Stimulated activated CD4-positive, alpha-beta T cell treated with anti-CD3 and anti-CD28 coated beads, Interleukin-12 subunit alpha, Interleukin-12 subunit beta, amount 100 ng/mL, for 48 hours (primary cell): ENCODE results near the gene SV2A.
"Not testable (repeated sequence)": the region's sequence is repeated elsewhere in the genome, so short reads cannot be mapped to it uniquely, and the experiment has no call there.

Experiments used
- DNase-seq, 3 donors: peaks; one replicate each; pipeline ENCODE4 v3.0.0-alpha.2; 2020; ENCODE audit warnings: low read depth in 2 of 3, low spot score in 1 of 3

The SV2A gene

GRCh38 chr1:149917571-149918144, at the start of gene SV2A:
TSS of gene SV2A (minus strand) at chr1:149917844. CDS start at chr1:149913840, 4,004 bp downstream.
- peak in 1 of 3 donors; percentile 43 for DNase-seq

- DNase-seq: no peak
These were observed 49.4 kb upstream of the SV2A start for GRCh38 chr1:149967041-149967440.

GRCh38 chr1:149966405-149966804, 48.8 kb upstream of the SV2A start:
- no peak for DNase-seq

- DNase-seq: no peak
These were observed 47.8 kb upstream of the SV2A start for GRCh38 chr1:149965440-149965839.

DNA sequence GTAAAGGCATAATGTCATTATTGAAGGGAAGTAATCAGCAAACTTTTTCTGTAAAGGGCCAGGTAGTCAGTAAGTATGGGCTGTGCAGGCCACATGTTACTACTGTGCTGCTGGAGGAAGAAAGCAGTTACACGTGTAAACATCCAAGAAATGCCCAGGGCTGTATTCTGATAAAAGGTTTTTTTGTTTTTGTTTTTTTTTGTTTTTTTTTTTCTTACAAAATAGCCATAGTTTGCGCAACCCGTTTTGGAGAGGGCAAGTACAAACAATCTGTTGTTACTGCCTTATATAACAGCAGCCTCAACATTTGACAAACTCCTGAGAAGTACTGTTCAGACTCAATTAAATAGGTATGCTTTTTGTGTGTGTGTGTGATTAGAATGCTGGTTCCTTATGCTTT, 45.7 kb upstream of the SV2A start:
- no peak for DNase-seq

DNA sequence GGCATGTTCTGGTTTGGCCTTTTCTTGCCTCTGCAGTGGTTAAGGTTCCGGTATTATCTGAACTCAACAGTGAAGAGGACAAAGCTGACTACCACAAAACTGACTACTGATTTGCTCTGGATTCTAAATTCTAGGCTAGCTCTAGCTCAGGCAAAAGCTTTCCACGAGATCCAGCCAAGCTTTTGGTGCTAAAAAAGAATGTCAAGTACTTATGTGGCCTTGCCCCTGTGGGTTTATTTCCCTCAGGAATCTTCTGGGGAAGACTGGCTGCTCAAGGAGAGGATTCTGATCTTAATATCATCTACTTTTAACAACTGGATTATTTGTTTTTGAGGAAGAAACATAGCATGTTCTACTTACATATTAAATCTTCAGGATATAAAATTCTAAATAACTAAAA, 45.1 kb upstream of the SV2A start:
- no peak for DNase-seq

GRCh38 chr1:149962039-149962647, 44.5 kb upstream of the SV2A start:
- peak in 1 of 3 donors; percentile 44 for DNase-seq

DNA sequence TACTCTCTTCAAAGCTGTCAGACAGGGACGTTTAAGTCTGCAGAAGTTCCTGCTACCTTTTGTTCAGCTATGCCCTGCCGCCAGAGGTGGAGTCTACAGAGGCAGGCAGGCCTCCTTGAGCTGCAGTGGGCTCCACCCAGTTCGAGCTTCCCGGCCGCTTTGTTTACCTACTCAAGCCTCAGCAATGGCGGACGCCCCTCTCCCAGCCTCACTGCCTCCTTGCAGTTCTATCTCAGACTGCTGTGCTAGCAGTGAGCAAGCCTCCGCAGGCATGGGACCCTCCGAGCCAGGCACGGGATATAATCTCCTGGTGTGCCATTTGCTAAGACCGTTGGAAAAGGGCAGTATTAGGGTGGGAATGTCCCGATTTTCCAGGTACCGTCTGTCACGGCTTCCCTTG, 39.9 kb upstream of the SV2A start:
- DNase-seq: not testable (repeated sequence)

- DNase-seq: no peak
These were observed 32.3 kb upstream of the SV2A start for GRCh38 chr1:149949911-149950310.

DNA sequence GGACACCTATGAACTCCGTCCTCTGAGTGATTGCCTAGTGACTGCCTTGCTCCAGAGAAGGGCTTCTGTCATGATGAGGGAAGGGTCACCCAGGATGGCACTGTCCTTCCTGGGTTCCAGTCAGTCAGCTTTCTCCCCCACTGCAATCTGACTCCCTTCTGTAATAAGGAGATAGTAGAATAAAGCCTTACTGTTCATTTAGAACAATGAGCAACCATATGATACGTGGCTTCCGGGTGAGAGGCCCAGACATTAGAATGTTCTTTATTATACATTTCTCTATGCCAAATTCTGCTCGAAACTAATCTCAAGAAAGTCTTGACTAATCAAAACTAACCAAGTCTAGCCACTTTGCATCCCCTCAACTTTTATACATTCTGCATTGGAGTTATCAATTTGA, 27.6 kb upstream of the SV2A start:
- no peak for DNase-seq

DNA sequence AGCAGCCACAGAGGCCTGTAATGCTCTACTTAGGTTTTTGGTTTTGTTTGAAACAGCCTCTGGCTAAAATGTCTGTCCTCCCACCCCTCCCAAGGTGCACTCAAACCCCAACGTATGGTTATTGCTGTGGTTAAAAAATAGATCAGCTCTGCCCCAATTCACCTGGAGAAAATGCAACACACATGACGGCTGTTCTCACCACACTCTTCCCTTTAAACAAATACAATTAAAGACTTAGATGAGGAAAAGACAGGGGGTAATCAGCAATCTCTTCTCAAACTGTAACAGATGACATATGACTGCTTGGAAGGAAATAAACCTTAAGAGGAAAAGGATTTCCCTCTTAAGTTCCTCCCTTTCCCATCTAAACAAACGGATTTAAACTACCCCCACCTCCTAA, 25.2 kb upstream of the SV2A start:
- no peak for DNase-seq

DNA sequence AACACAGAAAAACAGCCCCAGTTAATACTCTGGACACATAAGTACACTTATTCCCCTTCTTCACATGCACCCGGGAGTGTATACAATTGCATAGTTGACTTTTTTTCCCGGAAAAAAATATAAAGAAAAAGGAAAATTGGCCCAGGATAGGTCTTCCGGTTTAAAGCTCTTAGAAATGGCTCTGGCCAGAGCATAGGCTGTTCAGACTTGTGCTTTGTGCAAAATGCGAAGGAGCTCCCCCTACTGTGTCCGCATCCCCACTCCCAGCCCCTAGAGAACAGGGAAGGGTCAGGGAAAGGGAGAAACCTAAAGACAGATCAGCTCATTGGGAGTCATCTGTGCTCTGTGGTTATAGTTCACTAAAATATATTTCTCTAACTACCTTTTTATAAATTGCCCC, 24.6 kb upstream of the SV2A start:
- DNase-seq: no peak

GRCh38 chr1:149940427-149940826, 22.8 kb upstream of the SV2A start:
- DNase-seq: no peak

GRCh38 chr1:149938668-149939003, 21.0 kb upstream of the SV2A start:
- DNase-seq: not testable (repeated sequence)

- DNase-seq: peak in 1 of 3 donors; percentile 27
These were observed 20.1 kb upstream of the SV2A start for GRCh38 chr1:149937759-149938158.

- no peak for DNase-seq
These were observed 19.5 kb upstream of the SV2A start for GRCh38 chr1:149936992-149937705.

GRCh38 chr1:149936170-149936991, 18.7 kb upstream of the SV2A start, which contains the start of gene MTMR11:
TSS of gene MTMR11 (minus strand) at chr1:149936879. CDS start at chr1:149936647, 232 bp downstream.
- DNase-seq: no peak

GRCh38 chr1:149934356-149934755, 16.7 kb upstream of the SV2A start:
- no peak for DNase-seq

GRCh38 chr1:149933208-149933607, 15.6 kb upstream of the SV2A start:
- no peak for DNase-seq

DNA sequence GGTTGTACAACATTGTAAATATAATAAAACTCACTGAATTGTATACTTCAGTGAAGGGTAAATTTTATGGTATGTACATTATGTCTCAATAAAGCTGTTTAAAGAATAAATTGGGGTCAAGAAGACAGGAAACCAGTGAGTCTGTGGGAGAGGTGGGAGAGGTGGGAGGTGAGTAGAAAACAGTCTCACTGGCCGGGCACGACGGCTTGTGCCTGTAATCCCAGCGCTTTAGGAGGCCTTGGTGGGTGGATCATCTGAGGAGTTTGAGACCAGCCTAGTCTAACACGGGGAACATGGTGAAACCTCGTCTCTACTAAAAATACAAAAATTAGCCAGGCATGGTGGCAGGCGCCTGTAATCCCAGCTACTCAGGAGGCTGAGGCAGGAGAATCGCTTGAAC, 14.8 kb upstream of the SV2A start:
- no peak for DNase-seq

GRCh38 chr1:149931212-149931790, 13.7 kb upstream of the SV2A start:
- no peak for DNase-seq
